Stimulated activated CD8-positive, alpha-beta memory T cell treated with anti-CD3 and anti-CD28 coated beads, Interleukin-15, amount 100 ng/mL, for 24 hours (primary cell): Measurements from ENCODE around the gene LHX3.

Source experiments
- DNase-seq: peaks from one replicate; pipeline ENCODE4 v3.0.0-alpha.2; 2020; ENCODE audit warnings: low read depth

LHX3 gene

GRCh38 chr9:136204838-136205706 is at the start of gene LHX3:
Gene LHX3, minus strand, starts transcription at chr9:136205128. Its CDS starts 116 bp downstream, at chr9:136205012.
- DNase-seq = no peak

DNA sequence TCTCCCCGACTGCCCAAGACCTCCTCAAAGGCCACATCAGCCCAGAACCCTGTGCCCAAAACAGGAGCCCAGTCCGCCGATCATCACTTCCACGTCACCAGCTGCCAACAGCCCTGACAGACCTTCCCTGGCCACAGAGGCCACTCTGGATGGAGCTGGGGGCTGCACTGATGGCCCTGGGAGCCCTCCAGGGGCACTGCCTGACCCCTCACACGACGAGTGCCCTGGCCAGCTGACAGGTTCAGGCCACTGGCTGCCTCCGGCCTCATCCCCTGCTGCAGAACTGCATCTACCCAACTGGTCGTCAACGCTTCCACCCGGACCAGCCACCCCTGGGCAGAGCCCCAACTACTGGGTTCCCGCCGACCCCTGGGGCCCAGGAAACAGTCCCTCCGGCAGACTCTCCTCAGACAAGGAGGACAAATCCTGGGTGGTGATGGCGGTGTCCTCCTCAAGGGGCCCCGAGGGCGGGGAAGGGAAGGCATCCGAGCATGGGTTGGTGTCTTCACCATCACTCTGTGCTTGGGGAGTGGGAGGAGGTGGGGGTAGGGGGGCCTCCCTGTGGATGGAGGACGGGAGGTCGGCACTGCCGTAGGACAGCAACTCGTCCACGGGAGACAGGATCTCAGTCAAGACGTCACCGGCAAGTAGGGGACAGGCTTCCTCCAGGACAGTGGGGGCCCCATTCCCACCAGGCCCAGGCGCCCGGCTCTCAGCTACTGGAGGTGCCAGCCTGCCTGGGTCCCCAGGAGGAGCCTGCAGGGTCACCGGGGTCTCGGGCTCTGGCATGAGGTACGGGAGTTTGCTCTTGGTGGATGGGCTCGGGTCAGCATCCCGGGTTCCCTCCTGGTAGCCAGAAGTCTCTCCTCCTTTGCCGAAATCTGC is 48.6 kb upstream of the LHX3 start:
- DNase-seq = no peak

DNA sequence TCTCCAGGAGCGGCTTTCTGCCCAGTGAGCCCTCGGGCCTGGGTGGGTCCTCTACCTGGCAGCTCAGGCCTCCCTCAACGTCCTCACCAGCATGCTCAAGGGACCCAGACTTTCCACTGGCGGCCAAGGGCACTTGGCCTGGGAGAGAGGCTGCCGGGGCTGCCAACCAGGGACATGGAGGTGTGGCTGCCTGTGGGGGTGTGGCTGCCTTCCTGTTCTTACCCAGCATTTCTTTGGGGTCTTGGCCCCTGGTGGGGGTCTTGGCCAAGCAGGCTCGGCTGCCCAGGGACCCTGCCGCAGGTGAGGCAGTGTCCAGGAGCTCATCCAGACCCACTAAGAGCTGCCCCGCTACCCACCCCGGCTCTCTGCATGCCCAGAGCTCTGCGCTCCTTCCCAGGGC is 47.9 kb upstream of the LHX3 start:
- DNase-seq = no peak

DNA sequence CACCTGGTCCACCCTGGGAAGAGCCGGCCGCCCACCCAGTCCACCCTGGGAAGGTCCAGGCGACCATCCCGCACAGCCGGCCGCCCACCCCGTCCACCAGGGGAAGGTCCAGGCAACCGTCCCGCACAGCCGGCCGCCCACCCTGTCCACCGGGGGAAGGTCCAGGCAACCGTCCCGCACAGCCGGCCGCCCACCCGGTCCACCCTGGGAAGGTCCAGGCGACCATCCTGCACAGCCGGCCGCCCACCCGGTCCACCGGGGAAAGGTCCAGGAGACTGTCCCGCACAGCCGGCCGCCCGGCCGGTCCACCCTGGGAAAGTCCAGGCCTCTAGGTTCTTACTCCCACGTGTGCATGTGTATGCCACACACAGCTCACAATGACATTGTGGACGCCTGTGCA is 47.4 kb upstream of the LHX3 start:
- DNase-seq = no peak

GRCh38 chr9:136251264-136252115 is 46.6 kb upstream of the LHX3 start:
- DNase-seq = no peak

GRCh38 chr9:136250676-136251075 is 45.7 kb upstream of the LHX3 start:
- DNase-seq = no peak

GRCh38 chr9:136249877-136250559 is 45.1 kb upstream of the LHX3 start:
- no peak for DNase-seq

GRCh38 chr9:136248951-136249876 is 44.3 kb upstream of the LHX3 start:
- no peak for DNase-seq

- no peak for DNase-seq
Observed at GRCh38 chr9:136247947-136248637, 43.2 kb upstream of the LHX3 start.

DNA sequence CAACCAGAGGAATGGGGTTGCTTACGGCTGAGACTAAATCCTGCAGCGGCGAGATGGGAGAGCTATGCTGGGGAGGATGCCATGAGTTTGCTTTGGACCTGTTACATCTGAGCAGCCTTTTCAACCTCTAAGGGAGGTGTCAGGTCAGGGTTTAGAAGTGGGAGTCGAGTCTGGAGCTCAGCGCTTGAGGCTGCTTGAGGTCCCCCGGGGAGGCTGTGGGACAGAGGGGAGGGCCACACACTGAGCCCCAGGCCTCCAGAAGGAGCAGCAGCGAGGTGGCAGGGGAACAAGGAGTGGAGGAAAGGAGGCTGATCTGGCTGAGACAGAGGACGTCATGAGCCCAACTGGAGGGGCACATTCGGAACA is 42.6 kb upstream of the LHX3 start:
- no peak for DNase-seq

- no peak for DNase-seq
Observed at GRCh38 chr9:136246849-136247550, 42.1 kb upstream of the LHX3 start.

- DNase-seq = peak; percentile 81
Observed at GRCh38 chr9:136245219-136246150, 40.6 kb upstream of the LHX3 start, which contains the start of gene QSOX2. Gene QSOX2, minus strand, starts transcription at chr9:136245812. Its CDS starts 9 bp downstream, at chr9:136245803.

GRCh38 chr9:136244969-136245218 is 40.0 kb upstream of the LHX3 start:
- DNase-seq = no peak

DNA sequence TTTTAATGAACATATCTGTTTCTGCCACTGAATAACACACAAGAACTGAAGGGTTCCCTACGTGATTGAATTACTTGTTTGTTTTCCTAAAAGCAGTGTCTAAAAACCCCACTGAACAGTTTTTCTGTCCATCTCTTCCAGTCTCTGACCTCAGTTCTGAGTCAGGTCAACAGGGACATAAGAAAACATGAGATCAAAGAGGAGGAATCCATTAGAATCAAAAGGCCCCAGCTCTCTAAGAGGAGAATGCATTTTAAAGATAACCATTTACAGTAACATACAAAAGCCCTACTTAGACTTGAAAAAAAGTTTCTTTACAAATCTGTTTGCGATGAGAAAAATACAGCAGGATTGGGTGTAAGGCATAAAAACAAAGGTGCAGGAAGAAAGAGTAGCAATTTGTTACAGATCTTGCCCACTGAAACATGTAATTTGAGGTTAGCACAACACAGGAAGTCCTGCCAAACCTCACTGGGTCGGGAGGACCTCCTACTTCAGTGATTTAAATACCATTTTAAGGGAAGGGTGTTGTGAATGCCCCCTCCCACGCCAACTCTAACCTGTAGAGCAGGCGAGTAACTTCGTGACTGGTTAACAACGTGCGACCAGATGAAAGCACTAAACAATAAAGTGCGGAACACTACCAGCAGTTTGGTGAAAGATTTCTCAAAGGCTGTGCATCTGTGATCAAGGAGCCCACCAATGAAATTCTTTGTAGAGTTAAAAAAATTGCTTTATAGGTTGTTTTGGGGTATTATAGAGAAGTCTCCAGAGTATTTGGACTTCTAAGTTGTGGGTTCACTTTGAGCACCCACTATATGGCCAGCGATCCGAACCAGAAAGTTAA is 39.4 kb upstream of the LHX3 start:
- DNase-seq = no peak

DNA sequence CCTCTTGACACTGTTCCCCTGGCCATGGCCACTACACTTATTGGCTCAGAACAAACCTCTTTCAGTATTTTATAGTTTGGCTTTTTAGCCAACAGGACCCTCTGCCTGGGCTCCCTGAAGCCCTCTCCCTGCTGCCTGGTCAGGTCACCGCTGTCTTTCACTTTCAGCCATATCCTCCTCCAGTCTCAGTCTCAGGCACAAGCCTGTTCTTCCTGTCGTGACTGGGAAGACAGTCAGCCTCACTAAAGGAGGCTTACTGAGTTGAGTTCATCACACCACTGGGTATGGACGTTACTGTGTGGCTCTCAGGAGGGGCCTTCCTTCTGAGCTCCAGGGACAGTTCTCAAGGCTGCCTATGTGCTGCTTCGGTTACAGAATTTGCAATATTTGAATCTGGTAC is 38.7 kb upstream of the LHX3 start:
- no peak for DNase-seq

DNA sequence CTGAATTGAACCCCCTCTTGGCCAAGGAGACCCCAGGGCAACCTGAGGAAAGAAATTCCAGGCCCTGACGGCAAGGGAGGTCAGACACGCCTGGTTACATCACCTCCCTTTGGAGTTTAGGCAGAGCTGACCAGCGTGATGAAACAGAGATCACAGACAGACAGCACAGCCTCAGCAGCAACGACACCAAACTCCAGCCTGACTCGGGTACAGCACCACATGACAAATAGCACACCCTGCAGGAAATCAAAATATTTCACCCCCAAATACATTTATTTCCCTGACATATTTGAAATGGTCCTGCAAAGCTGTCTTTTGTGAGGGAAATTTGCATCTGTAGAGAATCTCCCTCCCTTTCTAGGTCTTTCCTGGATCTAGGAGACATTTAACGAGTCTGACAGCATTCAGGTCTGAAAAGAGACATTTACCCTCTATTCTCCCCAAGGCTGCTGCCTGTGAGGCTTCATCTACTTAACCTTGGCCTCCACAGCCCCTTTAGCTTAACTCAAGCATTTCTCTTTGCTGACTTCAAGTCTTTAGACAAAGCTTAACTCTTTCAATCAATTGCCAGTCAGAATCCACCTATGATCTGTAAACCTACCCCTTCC is 38.1 kb upstream of the LHX3 start:
- DNase-seq = no peak

DNA sequence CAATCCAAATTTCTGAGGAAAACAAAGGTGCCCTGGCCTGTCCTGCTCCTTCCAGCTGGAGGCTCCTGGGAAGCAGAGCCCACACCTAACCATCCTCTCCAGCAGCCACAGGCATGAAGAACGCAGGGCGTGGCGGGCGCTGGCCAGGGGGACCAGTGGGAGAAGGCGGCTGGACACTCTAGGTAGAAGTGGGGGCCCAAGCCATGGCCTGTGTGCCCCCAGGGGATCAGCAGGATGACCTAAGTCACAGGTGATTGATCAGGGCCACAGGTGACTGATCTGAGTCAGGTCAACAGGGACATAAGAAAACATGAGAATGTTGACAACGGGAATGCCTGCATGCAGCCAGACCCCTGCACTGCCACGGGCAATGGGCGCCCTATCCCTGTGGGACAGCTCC is 37.3 kb upstream of the LHX3 start:
- no peak for DNase-seq
